T-helper 22 cell (primary cell): ENCODE measurements around the gene PDE7B.
"Not testable (repeated sequence)": the region's sequence is repeated elsewhere in the genome, so short reads cannot be mapped to it uniquely, and the experiment has no call there.

Experiments used
- DNase-seq: peaks from one replicate; pipeline ENCODE4 v3.0.0-alpha.2; 2020; ENCODE audit warnings: low read depth

The PDE7B gene

DNA sequence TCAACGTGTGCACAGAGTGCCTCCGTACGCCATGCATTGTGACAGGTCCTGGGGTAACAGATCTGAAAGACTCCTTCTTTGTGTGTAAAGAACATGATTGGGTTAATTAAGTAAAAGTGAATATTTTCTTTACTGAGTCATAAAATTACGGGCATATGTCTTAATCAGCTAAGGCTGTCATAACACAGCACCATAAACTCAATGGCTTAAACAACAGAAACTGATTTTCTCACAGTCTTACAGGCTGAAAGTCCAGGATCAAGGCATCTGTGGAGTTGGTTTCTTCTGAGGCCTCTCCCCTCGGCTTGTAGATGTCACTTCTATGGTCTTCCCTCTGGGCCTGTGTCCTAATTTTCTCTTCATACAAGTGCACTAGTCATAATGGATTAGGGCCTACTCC is 221.7 kb downstream of the PDE7B start:
- no peak for DNase-seq

DNA sequence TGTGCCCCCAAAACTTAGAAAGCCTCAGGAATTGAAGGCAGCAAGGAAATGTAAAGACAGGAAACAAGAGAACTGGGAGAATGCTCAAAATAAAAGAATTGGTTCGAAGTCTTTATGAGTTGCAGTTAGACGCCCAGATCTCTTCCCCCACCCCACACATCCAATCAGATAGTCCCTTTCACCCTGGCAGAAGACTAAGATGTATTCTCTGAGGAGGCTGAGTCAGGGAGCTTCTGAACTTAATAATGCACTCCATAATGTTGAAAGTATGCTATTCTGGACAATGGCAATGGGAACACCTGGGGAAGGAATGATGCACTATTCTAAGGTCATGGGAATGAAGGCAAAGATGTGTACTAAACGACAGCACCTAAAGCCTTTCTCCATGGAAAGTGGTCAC is 225.0 kb downstream of the PDE7B start:
- no peak for DNase-seq

- DNase-seq: no peak
Measured at GRCh38 chr6:136077834-136078576, 226.5 kb downstream of the PDE7B start.

GRCh38 chr6:136079701-136080565 is 228.4 kb downstream of the PDE7B start:
- no peak for DNase-seq

DNA sequence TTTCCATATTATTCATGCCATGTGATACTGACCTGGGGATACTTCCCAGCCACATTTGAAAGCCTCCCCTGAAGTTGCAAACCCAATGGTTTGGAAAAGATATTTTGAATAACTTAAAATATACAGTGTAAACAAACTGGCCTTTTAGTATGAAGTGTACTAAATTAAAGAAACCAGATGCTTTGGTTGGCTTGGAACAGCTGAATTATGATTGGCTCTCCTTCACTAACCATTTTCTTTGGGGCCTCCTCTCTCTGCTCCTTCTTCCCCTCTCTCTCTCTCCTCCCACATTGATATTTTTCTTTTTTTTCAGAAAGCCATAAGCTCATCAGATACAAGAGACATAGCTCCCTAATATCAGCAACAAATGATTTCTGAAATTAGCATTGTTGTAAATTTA is 232.0 kb downstream of the PDE7B start:
- no peak for DNase-seq

DNA sequence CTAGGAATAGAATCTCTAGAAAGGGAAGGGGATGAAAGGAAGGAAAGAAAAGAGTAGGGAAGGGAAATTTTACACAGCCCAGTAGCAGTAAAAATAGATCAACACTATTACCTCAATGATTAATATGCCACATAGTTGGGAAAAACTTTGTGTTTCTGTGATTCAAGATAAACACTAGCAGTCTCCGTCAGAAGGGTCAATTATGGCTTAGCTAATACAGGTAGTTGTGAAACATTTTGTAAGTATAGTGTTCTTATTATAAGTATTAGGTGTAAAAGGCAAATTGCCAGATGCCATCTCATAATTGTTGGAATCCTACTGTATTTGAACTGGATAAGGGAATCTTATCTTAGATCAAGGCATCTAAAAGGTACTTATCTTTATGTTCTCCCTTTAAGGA is 232.9 kb downstream of the PDE7B start:
- DNase-seq: no peak

GRCh38 chr6:136085370-136086115 is 234.0 kb downstream of the PDE7B start:
- no peak for DNase-seq

GRCh38 chr6:136086686-136087085 is 235.2 kb downstream of the PDE7B start:
- no peak for DNase-seq

GRCh38 chr6:136087986-136088385 is 236.5 kb downstream of the PDE7B start:
- DNase-seq: no peak

GRCh38 chr6:136088693-136089092 is 237.2 kb downstream of the PDE7B start:
- no peak for DNase-seq

- DNase-seq: no peak
Measured at GRCh38 chr6:136089876-136090275, 238.4 kb downstream of the PDE7B start.

DNA sequence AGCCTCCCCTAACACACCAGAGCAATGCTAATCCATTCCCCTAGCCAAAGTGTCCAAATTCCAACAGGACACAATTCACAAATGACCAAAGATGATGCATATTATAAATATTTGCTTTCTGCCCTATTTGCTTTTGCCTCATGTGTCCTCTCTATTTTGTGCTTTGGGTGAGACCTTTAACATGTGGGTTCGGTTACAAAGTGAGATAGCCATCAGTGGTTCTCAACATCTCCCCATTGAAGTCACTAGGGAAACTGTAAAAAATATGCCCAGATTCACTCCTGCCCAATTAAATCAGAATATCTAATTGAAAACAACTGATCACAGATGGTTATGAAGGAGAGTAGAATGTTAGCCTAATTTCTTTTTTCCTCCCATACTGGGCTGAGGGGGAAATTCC is 239.4 kb downstream of the PDE7B start:
- DNase-seq: no peak

DNA sequence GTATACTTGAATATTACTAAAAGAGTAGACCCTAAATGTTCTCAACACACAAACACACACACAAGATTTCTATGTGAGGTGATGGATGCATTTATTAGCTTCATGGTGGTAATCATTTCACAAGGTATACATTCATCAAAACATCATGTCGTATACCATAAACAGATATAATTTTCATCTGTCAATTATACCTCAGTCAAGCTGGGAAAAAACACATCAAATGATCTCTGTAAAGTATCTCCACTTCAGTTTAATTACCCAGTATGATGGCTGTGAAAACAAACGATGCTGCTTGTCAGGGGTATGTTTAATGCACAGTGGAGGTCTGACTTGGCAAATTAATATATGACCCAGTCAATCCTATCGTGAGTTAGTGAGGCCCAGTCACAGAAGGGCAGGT is 241.4 kb downstream of the PDE7B start:
- no peak for DNase-seq

DNA sequence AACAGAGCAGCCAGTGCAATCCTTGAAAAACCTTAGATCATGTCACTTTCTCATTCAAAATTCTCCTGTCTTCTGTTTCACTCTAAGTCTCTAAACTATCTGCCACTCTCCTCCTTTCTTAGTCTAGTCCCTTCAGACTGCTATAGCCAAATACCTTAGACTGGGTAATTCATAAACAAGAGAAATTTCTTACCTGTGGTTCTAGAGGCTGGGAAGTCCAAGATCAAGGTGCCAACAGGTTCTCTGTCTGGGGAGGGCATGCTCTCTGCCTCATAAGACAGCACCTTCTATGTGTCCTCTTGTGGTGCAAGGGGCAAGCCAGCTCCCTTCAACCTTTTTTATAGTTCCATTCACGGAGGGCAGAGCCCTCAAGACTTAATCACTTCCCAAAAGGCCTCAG is 242.3 kb downstream of the PDE7B start:
- DNase-seq: no peak

DNA sequence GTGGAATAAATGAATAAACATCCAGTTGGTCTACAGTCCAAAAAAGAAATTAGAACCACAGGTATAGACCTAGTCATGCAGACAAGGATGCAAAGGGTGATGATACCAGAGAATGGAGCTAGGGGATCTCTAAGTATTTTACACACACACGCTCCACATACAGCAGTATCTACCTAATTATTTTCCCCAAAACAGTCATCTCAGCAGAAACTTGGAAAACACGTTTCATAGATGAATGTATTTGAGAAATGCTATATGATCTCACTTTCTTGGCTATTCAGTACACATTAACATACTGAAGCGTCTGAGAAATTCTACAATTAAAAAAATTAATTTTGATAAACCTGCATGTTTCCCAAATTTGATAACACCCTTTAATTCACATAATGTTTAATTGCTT is 243.3 kb downstream of the PDE7B start:
- DNase-seq: no peak

DNA sequence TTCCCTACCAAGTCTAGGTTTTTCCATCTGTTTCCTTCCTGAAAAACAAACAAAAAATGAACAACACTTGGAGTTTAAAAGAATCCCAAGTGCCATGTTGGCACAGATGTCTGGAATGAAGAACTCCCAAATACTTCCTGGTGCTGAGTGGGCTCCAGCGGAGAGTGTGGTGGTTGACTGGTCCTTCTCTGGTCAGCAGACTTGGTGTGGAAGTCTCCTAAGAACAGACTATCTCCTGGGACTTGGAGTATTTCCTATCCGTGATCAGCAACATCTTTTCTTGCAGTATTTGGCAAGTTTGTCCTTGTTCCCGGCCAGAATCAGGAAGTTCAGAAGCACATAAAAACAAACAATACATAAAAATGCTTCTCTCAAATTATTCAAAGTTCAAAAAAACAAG is 244.5 kb downstream of the PDE7B start:
- no peak for DNase-seq

DNA sequence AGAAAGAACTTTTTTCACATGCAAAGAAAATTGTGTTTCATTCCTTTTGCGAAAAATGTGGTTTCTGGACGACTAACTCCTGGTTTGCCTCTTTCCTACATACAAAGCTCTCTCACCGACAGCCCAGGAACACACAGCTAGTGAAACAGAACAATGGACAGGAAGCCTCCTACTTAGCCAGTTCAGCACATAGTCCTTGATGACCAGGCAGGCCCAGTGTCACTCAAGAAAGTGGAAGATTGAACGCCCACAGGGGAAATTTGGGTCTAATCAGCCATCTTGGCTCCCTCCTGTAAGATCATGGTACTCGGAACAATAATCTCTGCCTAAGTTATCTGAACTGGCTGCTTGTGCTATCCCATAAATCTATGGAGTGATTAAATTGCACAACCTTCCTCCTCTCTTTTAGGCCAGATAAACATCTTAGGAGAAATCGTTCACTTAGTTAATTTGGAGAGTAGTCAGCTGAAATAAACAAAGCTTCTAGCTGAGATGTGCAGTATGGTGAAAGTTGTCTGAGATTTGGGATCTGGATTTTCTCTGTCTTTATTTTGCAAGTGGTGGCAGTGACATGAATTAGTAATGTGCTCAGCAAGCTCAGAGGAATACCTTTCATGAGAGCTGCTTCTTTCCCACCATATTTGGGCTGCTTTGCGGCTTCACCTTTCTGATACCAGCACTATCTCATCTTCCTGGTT is 251.6 kb downstream of the PDE7B start:
- DNase-seq: no peak

- DNase-seq: no peak
Measured at GRCh38 chr6:136103763-136104311, 252.3 kb downstream of the PDE7B start.

DNA sequence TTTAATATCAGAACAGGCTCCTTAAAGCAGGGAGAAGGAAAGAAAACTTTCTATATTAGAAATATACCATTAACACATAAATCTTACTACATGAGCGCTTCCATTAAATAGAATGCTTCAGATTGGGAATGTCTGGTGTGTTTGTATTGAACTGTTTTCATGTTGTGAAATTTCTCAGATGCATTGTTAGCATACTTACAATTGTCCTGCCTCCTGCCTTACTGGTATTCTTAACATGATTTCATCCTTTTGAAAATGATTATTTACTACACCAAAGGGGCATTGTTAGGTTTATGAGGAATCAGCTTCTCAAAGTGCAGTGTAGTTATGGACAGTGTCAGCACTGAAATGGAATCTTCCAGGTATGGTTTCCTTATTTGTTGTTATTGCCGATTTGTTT is 253.1 kb downstream of the PDE7B start:
- DNase-seq: no peak

GRCh38 chr6:136105797-136106196 is 254.3 kb downstream of the PDE7B start:
- not testable (repeated sequence) for DNase-seq

GRCh38 chr6:136108361-136108945 is 257.0 kb downstream of the PDE7B start:
- DNase-seq: no peak
